SK-N-SH (cell line): ENCODE results near the gene USP47. TPM values are rescaled to one million over a fixed set of nuclear protein-coding genes. Genes with fewer than 3 reads are reported as not detected.

Source experiments
- CTCF ChIA-PET: fragments of 300-600, 350-600 bp; formaldehyde crosslinking; extraction: SDS; loops from one replicate; lab custom pipeline; 2021; lab: Yijun Ruan, JAX
- POLR2A ChIA-PET: fragments of 350-600 bp; sonication (Branson Sonifier 250); formaldehyde crosslinking; extraction: SDS; loops from one replicate; lab custom pipeline; 2020; ENCODE audit warnings: antibody characterized with exemption, inconsistent platforms; lab: Yijun Ruan, JAX
- DNase-seq: peaks from one replicate; pipeline ENCODE4 v3.0.0; 2012
- H2AFZ ChIP-seq: fragments of 200-600 bp; sonication (generic); 2 replicates; pipeline ENCODE4 v1.8.1; 2016; ENCODE audit warnings: antibody characterized with exemption, mild to moderate bottlenecking, low read depth
- H3F3A ChIP-seq: fragments of 200-600 bp; sonication (generic); replicated peaks from 2 replicates; pipeline ENCODE3; 2016; ENCODE audit warnings: antibody characterized with exemption, mild to moderate bottlenecking; ENCODE audit not compliant: insufficient read depth
- H3K27ac ChIP-seq, 2 experiments: fragments of 200-500 bp in 1 of 2; fragments of 200-600 bp in 1 of 2; sonication (Bioruptor generic) in 1 of 2; sonication (generic), shearing (Covaris generic) in 1 of 2; 2 replicates each; pipeline versions ENCODE4 v1.5.1 to v1.6.1; 2014 to 2016; ENCODE audit warnings: low read depth in 2 of 2, inconsistent platforms in 1 of 2, low read length in 1 of 2, mild to moderate bottlenecking in 1 of 2, mixed read lengths in 1 of 2
- H3K27me3 ChIP-seq: fragments of 200-600 bp; sonication (generic), shearing (Covaris generic); 2 replicates; pipeline ENCODE4 v1.6.1; 2016; ENCODE audit warnings: mixed run types; ENCODE audit not compliant: insufficient read depth
- H3K36me3 ChIP-seq, 2 experiments: fragments of 200-500 bp in 1 of 2; fragments of 200-600 bp in 1 of 2; sonication (Bioruptor generic) in 1 of 2; sonication (generic) in 1 of 2; replicated peaks in 1 of 2; 2 replicates each; pipeline versions ENCODE3 to v1.5.1; 2014 to 2016; ENCODE audit warnings: low read length in 1 of 2, mild to moderate bottlenecking in 1 of 2; ENCODE audit not compliant: insufficient read depth in 2 of 2, control insufficient read depth in 1 of 2
- H3K4me1 ChIP-seq, 2 experiments: fragments of 200-500 bp in 1 of 2; fragments of 200-600 bp in 1 of 2; sonication (Bioruptor generic) in 1 of 2; sonication (generic), shearing (Covaris generic) in 1 of 2; 2 replicates each; pipeline versions ENCODE4 v1.5.1 to v1.6.1; 2014 to 2016; ENCODE audit warnings: low read depth in 1 of 2, low read length in 1 of 2, mixed run types in 1 of 2; ENCODE audit not compliant: insufficient read depth in 2 of 2, control insufficient read depth in 1 of 2
- H3K4me2 ChIP-seq: fragments of 200-600 bp; sonication (generic), shearing (Covaris generic); 2 replicates; pipeline ENCODE4 v1.6.1; 2017; ENCODE audit warnings: mixed run types
- H3K4me3 ChIP-seq, 2 experiments: fragments of 200-500 bp in 1 of 2; fragments of 200-600 bp in 1 of 2; sonication (Bioruptor generic) in 1 of 2; sonication (generic), shearing (Covaris generic) in 1 of 2; 2 replicates each; pipeline versions ENCODE4 v1.5.1 to v1.8.1; 2014 to 2016; ENCODE audit warnings: low read depth in 2 of 2, inconsistent platforms in 1 of 2, low read length in 1 of 2, mild to moderate bottlenecking in 1 of 2, mixed read lengths in 1 of 2, moderate library complexity in 1 of 2
- H3K79me2 ChIP-seq: fragments of 200-600 bp; sonication (generic); 2 replicates; pipeline ENCODE4 v1.8.1; 2017; ENCODE audit warnings: mild to moderate bottlenecking; ENCODE audit not compliant: insufficient read depth
- H3K9ac ChIP-seq: fragments of 200-600 bp; sonication (generic); 2 replicates; pipeline ENCODE4 v1.6.1; 2017; ENCODE audit warnings: mixed run types
- H3K9me2 ChIP-seq: fragments of 200-600 bp; sonication (generic); 2 replicates; pipeline ENCODE4 v1.6.1; 2017; ENCODE audit warnings: mixed run types
- H3K9me3 ChIP-seq: fragments of 200-600 bp; sonication (generic); 2 replicates; pipeline ENCODE4 v1.6.1; 2017; ENCODE audit warnings: mixed run types, mild to moderate bottlenecking, moderate library complexity
- H4K20me1 ChIP-seq: fragments of 200-600 bp; sonication (generic); 2 replicates; pipeline ENCODE4 v1.6.1; 2017; ENCODE audit warnings: mild to moderate bottlenecking, mixed run types; ENCODE audit not compliant: insufficient read depth
- CTCF ChIP-seq: fragments of 200-600 bp; sonication (generic); IDR thresholded peaks from 2 replicates; pipeline ENCODE4 v1.6.1; 2017; ENCODE audit warnings: antibody characterized with exemption, mild to moderate bottlenecking, moderate library complexity
- ELF1 ChIP-seq: IDR thresholded peaks from 2 replicates; pipeline ENCODE4 v1.4.0; 2012
- FOXM1 ChIP-seq: IDR thresholded peaks from 2 replicates; pipeline ENCODE4 v1.4.0; 2012; ENCODE audit warnings: low read depth, mild to moderate bottlenecking
- RAD21 ChIP-seq: IDR thresholded peaks from 2 replicates; pipeline ENCODE4 v1.6.1; 2012; ENCODE audit warnings: mild to moderate bottlenecking, low read length
- REST ChIP-seq: IDR thresholded peaks from 2 replicates; pipeline ENCODE4 v1.6.1; 2012; ENCODE audit warnings: mild to moderate bottlenecking, low read depth, low read length, moderate library complexity
- RFX5 ChIP-seq: IDR thresholded peaks from 2 replicates; pipeline ENCODE4 v1.6.1; 2012; ENCODE audit warnings: mild to moderate bottlenecking, improper control_type of control experiment, low read length
- SMC3 ChIP-seq: IDR thresholded peaks from 2 replicates; pipeline ENCODE4 v1.6.1; 2012; ENCODE audit warnings: low read depth, low read length, improper control_type of control experiment
- TAF1 ChIP-seq: IDR thresholded peaks from 2 replicates; pipeline ENCODE4 v1.6.1; 2012; ENCODE audit warnings: low read depth, mild to moderate bottlenecking, low read length, moderate library complexity, borderline replicate concordance
- USF1 ChIP-seq: IDR thresholded peaks from 2 replicates; pipeline ENCODE4 v1.4.0; 2012; ENCODE audit warnings: low read depth, borderline replicate concordance
- YY1 ChIP-seq: IDR thresholded peaks from 2 replicates; pipeline ENCODE4 v1.4.0; 2012; ENCODE audit warnings: low read depth, mild to moderate bottlenecking
- ZBTB33 ChIP-seq: IDR thresholded peaks from 2 replicates; pipeline ENCODE4 v1.4.0; 2012; ENCODE audit warnings: low read depth, borderline replicate concordance
- WGBS: methylation state at CpG from one replicate; pipeline ENCODE4 v1.1.6; 2017; ENCODE audit warnings: low lambda C conversion rate; 5-methylcytosine and 5-hydroxymethylcytosine counted together
- polyA plus RNA-seq, 3 experiments: library from polyadenylated mRNA; depleted of rRNA; stranded (reverse); fragments of >200 nt; gene quantifications; 2 replicates each; pipeline ENCODE4 v1.2.3, GENCODE V29; 2012

The USP47 gene
- polyA plus RNA-seq, 1 of the 3 experiments (the other 2 are of a cell fraction): 10.3 TPM

GRCh38 chr11:11988681-11989261 is 147.0 kb downstream of the USP47 start:
- H4K20me1 ChIP-seq: no peaks in the 10 kb centered on the region
- peaks cover 85% of the 10 kb centered on the region for H3K79me2 ChIP-seq
- H3K4me3 ChIP-seq: peak overlapping the region in 1 of 2 experiments; percentile 9; a peak in 1 of 4 replicates
- no peak for DNase-seq
- peaks cover 93% of the 10 kb centered on the region for H3F3A ChIP-seq
- TF ChIP-seq YY1 (0 out of 2 replicates have a peak, but pooled peaks have one; percentile 36), FOXM1 (no peak), ZBTB33 (no peak), CTCF (peak; percentile 63)
- H3K36me3 ChIP-seq: peaks cover 29 to 54% of the 10 kb centered on the region in 2 experiments
- no peak overlapping the region for H2AFZ ChIP-seq
- ChIA-PET POLR2A (no interaction called here), CTCF (interaction anchor here (0.6 to 1.6 kb wide), 3 partner anchors 17 to 26 kb away, joined by 3 to 4 read pairs (median 3); no protein-coding TSS in a partner anchor)
- H3K27me3 ChIP-seq: no peaks in the 10 kb centered on the region
- H3K4me2 ChIP-seq: peak overlapping the region; percentile 76
- H3K9ac ChIP-seq: peak overlapping the region; percentile 78
- H3K9me3 ChIP-seq: no peaks in the 10 kb centered on the region
- peaks cover 45 to 58% of the 10 kb centered on the region in 2 experiments for H3K4me1 ChIP-seq
- WGBS: 97% methylated on average over 4 of the region's 5 CpGs
- H3K27ac ChIP-seq: peak overlapping the region; percentile 93 to 99
- H3K9me2 ChIP-seq: no peaks in the 10 kb centered on the region

- peak overlapping the region; percentile 93 to 99 for H3K27ac ChIP-seq
- POLR2A ChIA-PET: interaction anchor here (1.2 to 1.5 kb wide), 2 partner anchors 10 to 18 kb away, joined by 3 to 6 read pairs; no protein-coding TSS in a partner anchor
- WGBS: 63% methylated on average over 8 of the region's 8 CpGs
- TF ChIP-seq TAF1 (no peak), USF1 (no peak), REST (no peak), RAD21 (peak; percentile 8; the same call in 1 of the 2 replicates), RFX5 (no peak), ELF1 (no peak), SMC3 (no peak), CTCF (no peak)
Measured at GRCh38 chr11:11989774-11990744, 148.3 kb downstream of the USP47 start.

More at GRCh38 chr11:11989774-11990744, 148.3 kb downstream of the USP47 start:
- no peaks in the 10 kb centered on the region for H3K9me2 ChIP-seq
- H4K20me1 ChIP-seq: no peaks in the 10 kb centered on the region
- peaks cover 53 to 57% of the 10 kb centered on the region in 2 experiments for H3K4me1 ChIP-seq
- H3F3A ChIP-seq: peaks cover 88% of the 10 kb centered on the region
- CTCF ChIA-PET: interaction anchor here (0.6 to 1.9 kb wide), 6 partner anchors 8 to 59 kb away, joined by 3 to 10 read pairs (median 4); no protein-coding TSS in a partner anchor
- no peak overlapping the region for H2AFZ ChIP-seq
- H3K9me3 ChIP-seq: no peaks in the 10 kb centered on the region
- H3K4me2 ChIP-seq: 0 out of 2 replicates have a peak overlapping the region, but pooled peaks have one; percentile 8
- peak overlapping the region; percentile 11; the same call in 1 of the 2 replicates for H3K9ac ChIP-seq
- no peak overlapping the region for H3K4me3 ChIP-seq
- peaks cover 28 to 51% of the 10 kb centered on the region in 2 experiments for H3K36me3 ChIP-seq
- H3K79me2 ChIP-seq: peaks cover 87% of the 10 kb centered on the region
- H3K27me3 ChIP-seq: no peaks in the 10 kb centered on the region
- no peak for DNase-seq
